ENCODE measurements around the gene MAPK12.

Gene MAPK12

DNA sequence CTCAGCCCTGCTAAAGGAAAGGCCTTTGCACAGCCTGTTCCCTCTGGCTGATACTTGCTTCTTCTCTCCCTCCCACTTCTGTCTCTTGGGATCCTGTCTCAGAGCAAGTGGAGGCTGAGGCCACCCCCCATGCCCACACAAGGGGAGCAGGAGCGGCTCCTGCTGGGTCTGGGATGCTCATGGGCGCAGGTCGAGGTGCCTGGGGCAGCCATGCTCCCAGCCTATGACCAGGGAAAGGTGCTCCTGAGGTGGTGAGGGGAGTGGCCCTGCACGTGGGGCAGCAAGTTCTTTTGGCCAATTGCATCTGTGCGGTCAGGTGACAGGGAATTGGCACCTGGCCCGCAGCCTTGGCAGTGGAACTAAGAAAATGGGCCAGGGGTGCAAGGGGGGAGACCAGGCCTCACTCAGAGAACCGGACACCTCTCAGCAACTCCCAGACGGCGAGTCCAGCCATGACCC is 7.2 kb upstream of the MAPK12 start:
- DNase-seq (ENCODE audit: low read depth in 2 of 2) = no peak

DNA sequence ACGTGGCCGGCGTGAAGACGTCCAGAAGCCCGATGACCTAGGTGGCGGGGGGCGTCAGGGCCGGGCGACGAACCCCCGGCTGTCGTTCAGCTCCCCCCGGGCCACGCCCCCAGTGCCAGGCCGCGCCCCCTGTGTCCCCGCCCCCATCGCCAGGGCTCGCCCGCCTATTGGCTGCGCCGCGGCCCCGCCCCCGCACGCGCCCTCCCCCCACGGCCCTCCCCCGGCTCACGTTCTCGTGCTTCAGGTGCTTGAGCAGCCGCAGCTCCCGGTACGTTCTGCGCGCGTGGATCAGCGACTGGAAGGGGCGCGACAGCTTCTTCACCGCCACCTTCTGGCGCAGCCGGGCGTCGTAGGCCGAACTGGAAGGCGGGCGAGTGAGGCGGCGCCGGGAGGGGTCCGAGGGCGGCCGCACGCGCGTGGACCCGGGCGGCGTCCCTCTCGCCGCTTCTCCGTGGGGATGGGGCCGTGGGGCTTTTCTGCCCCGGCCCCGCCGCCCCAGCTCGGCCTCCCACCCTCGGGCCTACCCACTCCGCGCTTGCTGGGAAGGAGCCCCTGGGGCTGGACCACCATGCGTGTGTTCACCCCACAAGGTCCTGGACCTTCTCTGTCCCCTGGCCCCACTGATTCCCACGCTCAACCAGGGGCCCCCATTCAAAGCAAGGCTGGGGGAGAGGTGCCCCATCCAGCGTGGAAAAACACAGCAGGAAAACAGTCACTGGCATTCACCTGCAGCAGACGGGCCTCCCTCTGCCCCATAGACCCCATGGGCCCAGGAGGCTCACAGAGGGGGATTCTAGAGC is 6.3 kb upstream of the MAPK12 start:
- peak in 1 of 2 donors; percentile 34 for DNase-seq (ENCODE audit: low read depth in 2 of 2)

- no peak for DNase-seq (ENCODE audit: low read depth in 2 of 2)
Observed at GRCh38 chr22:50266994-50267393, 5.5 kb upstream of the MAPK12 start.

DNA sequence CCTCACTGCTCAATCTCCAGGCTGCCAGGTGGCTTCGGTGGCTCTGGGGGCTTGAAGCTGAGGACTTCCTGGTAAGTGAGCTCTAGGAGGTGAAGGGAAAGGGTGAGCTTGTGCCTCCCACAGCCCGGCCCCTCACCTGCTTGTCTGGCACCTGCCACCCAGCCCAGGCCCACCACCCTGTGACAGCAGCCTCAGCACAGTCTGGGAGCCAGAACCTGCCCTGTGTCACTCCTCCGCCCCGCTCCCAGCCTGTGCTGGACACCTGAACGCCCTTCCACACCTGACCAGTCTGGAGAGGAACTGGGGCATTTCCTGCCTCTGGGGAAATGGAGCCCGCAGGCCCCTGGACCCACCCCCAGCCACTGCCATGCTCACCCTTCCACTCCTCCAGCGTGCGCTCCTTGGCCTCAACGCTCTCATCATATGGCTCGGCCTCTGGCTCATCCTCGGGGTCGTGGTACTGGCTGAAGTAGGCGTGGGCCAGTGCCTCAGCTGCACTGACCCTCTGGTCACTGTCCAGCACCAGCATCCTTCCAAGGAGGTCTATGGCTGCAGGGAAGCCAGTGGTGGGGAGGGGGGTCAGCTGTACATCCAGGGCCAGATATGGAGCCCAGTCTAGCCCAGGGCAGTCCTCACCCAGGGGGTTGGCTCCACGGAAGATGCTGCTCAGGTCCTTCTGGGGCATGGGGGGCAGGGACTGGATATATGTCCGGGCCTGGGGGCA is 3.6 kb upstream of the MAPK12 start:
- DNase-seq (ENCODE audit: low read depth in 2 of 2) = no peak

DNA sequence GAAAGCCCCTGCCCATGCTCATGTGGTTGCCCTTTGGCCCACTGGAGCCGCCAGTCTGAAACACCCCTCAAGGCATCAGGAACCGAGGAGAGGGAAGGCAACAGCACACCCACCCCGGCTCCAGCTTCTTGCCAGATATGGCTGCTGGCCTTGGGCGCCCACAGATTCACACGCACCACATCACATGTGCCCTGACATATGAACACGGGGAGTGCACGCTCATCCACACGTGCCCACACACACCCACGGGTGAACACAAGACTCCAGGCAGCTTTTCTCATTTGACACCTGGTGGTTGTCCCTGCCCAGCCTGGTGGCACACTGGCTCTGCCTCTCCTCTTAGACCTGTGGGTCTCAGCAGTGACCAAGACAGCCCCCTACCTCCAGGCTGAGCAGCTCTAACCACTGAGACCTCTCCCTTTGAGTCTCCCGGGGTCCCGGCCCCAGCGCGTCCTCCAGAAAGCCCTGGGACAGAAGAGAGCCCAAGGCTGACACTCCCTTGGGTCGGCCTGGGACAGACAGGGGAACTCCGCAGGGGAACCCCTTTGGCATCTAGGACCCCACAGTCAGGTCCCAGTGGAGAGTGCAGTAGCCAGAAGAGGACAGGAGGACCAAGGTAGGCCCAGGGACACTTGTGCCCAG is 2.7 kb upstream of the MAPK12 start:
- no peak for DNase-seq (ENCODE audit: low read depth in 2 of 2)

DNA sequence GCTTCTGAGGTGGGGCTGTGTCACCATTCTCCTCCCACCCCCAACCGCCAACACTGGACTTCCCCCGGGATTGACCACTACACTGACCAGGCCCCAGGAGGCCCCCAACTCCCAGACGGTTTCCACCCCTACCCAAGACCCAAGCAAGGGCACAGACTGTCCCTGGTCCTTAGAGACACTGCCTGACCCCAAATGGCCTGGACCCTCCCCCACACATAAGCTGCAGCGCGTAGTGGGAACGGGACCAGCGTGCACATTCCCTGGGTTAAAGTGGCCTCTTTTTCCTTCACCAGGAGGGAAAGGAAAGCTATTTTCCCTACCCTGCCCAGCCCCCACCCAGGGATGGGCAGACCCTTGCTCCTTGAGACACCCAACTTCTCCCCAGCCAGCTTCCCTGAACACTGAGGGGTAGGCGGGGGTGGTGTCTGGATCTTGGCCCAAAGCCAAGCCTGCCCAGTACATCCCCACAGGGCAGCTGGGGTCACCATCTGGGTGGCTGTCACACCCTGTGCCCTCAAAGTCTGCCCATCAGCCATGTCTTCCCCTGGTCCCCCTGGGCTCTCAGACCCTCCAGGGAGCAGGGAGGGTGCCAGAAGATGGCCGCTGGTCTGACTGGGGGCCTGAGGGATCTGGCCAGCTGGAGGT is 1.6 kb upstream of the MAPK12 start:
- no peak for DNase-seq (ENCODE audit: low read depth in 2 of 2)

- no peak for DNase-seq (ENCODE audit: low read depth in 2 of 2)
Observed at GRCh38 chr22:50262460-50262911, 1.0 kb upstream of the MAPK12 start.

DNA sequence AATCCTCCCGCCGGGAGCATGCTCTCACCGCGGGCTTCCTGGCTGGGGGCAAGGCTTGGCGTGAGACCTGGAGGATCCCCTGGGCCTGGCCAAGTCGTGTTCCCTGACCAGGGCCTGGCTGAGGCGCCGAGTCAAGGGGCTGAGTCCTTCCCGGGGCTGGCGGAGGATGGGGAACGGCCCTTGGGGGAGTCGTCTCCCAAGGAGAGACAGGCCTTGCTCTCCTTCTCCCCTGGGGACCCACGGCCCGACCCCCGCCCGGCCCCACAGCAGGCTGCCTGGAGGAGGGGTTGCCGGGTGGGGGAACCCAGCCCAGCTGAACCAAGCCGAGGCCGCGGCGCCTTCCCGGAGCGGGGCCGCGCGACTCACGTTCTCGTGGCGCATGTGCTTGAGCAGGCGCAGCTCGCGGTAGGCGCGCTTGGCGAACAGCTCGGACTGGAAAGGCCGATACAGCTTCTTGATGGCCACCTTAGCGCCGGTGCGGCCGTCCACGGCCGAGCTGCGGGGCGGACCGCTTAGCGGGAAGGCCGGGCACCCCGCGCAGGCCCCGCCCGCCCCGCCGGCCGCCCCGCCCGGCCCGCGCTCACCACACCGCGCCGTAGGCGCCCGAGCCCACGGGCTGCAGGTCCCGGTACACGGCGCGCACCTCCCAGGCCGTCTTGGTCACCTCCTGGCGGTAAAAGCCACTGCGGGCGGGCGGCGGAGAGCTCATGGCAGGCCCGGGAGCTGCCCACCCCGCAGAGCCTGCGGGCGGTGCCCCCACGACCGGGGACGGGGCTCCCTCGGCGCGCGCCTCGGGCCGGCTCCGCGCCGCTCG is 475 bp downstream of the MAPK12 start:
- no peak for DNase-seq (ENCODE audit: low read depth in 2 of 2)

DNA sequence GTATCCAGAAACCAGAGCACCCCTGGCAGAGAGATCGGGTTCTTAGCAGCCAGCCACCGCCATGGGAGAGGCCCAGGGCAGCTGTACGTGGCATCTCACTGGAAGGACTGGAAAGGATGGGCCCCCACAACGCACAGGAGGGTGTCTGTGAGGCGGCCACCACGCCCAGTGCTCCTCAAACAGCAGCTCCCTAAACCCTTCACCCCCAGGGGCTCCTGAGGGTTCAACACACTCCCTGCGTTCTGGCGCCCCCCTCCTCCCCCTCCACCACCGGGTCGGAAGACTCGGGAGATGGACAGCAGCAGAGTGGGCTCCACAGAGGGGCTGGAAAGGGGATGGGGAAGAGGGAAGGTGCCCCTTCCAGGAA is 1.1 kb downstream of the MAPK12 start:
- no peak for DNase-seq (ENCODE audit: low read depth in 2 of 2)

- no peak for DNase-seq (ENCODE audit: low read depth in 2 of 2)
Observed at GRCh38 chr22:50259302-50259701, 2.2 kb downstream of the MAPK12 start.

DNA sequence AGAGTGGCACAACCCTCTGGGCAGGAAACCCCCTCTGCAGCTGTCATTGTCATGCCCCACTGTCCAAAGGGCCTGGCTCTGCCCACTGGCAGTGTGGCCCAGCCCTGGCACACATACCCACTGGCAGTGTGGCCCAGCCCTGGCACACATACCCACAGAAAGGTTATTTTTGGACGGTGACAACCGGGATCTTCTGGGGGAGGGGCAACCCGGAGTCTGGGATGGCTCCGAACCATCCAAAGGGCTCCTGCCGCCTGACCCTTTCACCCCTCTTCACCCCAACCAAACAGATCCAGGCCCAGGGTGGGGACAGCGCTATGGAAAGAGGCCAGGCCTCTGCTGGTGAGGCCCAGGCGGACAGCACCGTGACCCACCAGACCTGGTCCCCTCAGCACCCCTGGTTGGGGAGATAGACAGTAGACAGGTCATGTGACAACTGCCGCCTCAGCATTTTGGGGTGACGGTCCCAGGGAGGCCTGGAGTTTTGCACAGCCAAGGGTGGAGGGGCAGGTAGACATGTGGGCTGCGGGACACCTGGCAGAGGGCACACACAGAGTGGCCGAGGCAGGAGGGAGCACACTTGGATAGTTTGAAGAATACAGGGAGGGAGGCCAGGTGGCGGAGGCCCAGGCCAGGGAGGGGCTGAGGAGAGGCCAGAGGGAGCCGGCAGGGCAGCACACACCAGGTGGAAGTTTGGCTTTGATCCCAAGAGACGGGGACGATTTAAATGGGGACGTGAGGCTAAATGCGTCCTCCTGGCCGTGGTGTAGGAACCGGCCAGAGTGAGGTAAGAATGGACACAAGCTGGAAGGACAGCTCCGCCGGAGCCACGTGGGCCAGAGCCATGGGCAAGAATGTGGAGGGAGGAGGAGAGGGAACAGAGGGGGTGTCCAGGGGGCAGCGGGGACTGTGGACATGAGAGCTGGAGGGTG is 2.9 kb downstream of the MAPK12 start:
- no peak for DNase-seq (ENCODE audit: low read depth in 2 of 2)

DNA sequence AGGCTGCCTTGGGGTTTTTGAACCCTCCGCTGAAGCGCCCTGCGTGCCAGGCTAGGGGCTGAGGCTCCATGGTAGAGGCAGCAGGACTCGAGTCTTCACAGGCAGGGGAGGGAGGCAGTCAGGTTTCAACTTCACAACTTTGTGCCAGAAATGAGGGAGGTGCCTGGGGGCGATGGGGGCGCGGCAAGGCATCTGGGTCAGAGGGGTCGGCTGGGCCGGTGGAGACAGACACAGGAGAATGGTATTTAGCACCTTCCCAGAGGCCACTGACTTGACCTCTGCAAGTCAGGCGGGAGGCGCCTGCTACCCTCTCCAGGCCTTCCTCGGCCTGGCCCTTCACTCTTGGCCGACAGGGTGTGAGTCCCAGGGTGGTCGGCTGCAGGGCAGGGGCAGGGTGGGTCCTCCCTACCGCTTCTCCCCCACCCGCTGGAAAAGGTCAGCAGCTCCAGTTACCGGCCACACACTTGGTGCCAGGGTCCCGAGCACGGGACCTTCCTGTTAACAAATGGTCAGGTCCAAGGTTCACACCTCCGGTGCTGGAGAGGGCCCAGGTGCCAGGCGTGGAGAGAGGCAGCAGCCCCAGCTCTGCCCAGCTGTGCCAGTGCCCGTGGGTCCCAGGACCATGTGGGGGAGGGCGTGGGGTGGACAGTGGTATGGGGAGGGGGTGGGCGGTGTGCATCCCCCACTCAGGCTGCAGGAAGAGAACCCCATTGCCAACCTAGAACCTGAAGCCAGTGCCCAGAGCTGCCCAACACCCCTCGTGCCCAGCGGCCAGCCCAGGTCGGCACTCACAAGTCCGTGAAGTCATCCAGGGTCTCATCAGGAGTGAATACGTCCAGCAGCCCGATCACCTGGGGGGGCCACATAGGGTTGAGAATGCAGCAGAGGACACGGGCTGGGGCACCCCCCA is 3.8 kb downstream of the MAPK12 start:
- DNase-seq (ENCODE audit: low read depth in 2 of 2) = no peak

- DNase-seq (ENCODE audit: low read depth in 2 of 2) = no peak
Observed at GRCh38 chr22:50257041-50257440, 4.4 kb downstream of the MAPK12 start.

DNA sequence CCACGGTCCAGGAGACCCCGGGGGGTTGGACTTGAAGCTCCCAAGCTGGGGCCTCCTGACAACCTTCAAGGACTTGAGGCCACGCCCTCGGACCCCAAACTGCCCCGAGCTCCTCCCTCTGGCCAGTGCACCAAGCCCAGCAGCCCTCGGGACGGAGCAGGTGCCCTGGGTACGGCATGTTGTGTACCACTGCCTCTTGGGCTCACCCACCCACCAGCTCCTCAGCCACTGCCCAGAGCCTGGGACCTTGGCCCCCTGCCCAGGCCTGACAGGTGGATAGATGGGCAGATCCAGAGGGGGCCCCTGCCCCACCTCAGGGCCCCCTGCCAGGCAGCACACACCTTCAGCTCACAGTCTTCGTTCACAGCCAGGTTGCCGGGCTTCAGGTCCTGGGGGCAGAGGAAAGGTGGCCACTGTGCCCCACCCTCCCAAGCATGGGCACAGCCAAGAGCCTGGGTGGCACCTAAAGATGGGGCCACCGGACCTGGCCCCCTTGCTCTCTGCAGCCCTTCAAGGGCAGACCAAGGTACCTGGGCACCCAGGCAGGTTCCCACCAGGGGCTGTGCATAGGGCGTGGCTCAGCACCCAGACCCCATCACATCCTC is 5.1 kb downstream of the MAPK12 start:
- no peak for DNase-seq (ENCODE audit: low read depth in 2 of 2)

- DNase-seq (ENCODE audit: low read depth in 2 of 2) = no peak
Observed at GRCh38 chr22:50255607-50256006, 5.9 kb downstream of the MAPK12 start.

- DNase-seq (ENCODE audit: low read depth in 2 of 2) = no peak
Observed at GRCh38 chr22:50255099-50255498, 6.4 kb downstream of the MAPK12 start.

GRCh38 chr22:50253941-50254340 is 7.5 kb downstream of the MAPK12 start:
- DNase-seq (ENCODE audit: low read depth in 2 of 2) = no peak

- DNase-seq (ENCODE audit: low read depth in 2 of 2) = no peak
Observed at GRCh38 chr22:50253046-50253915, 8.2 kb downstream of the MAPK12 start.
